ENCODE measurements around the gene WDR82.

DNA sequence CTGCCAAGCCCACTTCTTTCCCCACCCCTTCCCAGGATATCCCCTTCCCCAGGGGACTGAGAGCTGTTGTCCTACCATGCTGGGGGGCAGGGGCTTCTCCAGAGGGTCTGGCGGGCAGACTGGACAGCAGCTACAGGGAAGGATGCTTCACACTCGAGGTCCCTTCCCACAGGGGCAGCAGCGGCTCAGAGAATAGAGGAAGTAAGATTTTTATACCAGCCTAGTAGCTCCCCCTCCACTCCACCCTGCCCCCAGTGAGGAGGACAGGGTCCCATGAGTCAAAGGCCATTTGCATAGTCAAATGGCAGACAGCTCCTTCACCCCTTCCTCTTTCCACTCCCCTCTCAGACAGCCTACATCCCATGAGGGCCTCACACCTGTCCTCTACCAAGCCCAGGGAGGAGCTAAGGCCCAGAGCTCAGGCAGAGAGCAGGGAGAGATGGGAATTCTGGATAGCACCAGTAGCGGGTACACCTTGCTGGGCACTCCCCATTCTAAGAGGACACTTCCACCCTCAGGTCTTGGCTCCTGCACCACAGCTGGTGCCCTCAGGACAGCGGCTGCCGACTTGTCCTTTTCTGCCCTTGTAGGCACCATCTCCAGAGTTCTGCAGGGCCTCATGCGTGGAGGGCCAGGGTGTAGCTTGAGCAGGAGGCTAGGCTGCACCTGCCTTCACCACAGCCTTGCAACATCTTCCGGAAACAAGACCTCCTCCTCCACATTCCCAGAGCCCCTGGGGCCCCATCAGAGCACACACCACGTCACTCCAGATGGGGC, 52.8 kb downstream of the WDR82 start, which contains the start of gene TLR9:
- TF ChIP-seq EZH2phosphoT487 (IDR thresholded peaks at IDR 0.05; ENCODE audit: unreplicated experiment) (no peak), CTCF (conservative IDR thresholded peaks at IDR 0.05; ENCODE audit: low read depth in 2 of 2) (no peak), POLR2AphosphoS5 (IDR thresholded peaks at IDR 0.05; ENCODE audit: low read depth) (no peak), JUNB (IDR thresholded peaks at IDR 0.05; ENCODE audit: unreplicated experiment) (no peak)
- TF ChIP-seq, protein P1, sequence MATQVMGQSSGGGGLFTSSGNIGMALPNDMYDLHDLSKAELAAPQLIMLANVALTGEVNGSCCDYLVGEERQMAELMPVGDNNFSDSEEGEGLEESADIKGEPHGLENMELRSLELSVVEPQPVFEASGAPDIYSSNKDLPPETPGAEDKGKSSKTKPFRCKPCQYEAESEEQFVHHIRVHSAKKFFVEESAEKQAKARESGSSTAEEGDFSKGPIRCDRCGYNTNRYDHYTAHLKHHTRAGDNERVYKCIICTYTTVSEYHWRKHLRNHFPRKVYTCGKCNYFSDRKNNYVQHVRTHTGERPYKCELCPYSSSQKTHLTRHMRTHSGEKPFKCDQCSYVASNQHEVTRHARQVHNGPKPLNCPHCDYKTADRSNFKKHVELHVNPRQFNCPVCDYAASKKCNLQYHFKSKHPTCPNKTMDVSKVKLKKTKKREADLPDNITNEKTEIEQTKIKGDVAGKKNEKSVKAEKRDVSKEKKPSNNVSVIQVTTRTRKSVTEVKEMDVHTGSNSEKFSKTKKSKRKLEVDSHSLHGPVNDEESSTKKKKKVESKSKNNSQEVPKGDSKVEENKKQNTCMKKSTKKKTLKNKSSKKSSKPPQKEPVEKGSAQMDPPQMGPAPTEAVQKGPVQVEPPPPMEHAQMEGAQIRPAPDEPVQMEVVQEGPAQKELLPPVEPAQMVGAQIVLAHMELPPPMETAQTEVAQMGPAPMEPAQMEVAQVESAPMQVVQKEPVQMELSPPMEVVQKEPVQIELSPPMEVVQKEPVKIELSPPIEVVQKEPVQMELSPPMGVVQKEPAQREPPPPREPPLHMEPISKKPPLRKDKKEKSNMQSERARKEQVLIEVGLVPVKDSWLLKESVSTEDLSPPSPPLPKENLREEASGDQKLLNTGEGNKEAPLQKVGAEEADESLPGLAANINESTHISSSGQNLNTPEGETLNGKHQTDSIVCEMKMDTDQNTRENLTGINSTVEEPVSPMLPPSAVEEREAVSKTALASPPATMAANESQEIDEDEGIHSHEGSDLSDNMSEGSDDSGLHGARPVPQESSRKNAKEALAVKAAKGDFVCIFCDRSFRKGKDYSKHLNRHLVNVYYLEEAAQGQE (IDR thresholded peaks at IDR 0.05; ENCODE audit: unreplicated experiment): no peak

Measured in GM23338 (cell line).